GM10847 (cell line): ENCODE measurements around the gene AGBL5.

Source experiments
- POLR2A ChIP-seq: IDR thresholded peaks from 2 replicates; pipeline ENCODE4 v1.6.1; 2011; ENCODE audit not compliant: insufficient read length; ENCODE audit errors: extremely low read depth

AGBL5 gene

GRCh38 chr2:27019459-27019858 lies 32.0 kb upstream of the AGBL5 start:
- no peak for TF ChIP-seq POLR2A

GRCh38 chr2:27019931-27020855 lies 31.3 kb upstream of the AGBL5 start:
- no peak for TF ChIP-seq POLR2A

- TF ChIP-seq POLR2A: no peak
Measured at GRCh38 chr2:27021253-27022049, 30.0 kb upstream of the AGBL5 start.

GRCh38 chr2:27023740-27024139 lies 27.7 kb upstream of the AGBL5 start:
- TF ChIP-seq POLR2A: no peak

- TF ChIP-seq POLR2A: no peak
Measured at GRCh38 chr2:27024188-27024587, 27.3 kb upstream of the AGBL5 start.

- no peak for TF ChIP-seq POLR2A
Measured at GRCh38 chr2:27024812-27025211, 26.7 kb upstream of the AGBL5 start.

- no peak for TF ChIP-seq POLR2A
Measured at GRCh38 chr2:27025281-27025800, 26.1 kb upstream of the AGBL5 start.

GRCh38 chr2:27025861-27026851 lies 25.3 kb upstream of the AGBL5 start:
- TF ChIP-seq POLR2A: no peak

GRCh38 chr2:27027211-27027651 lies 24.2 kb upstream of the AGBL5 start:
- TF ChIP-seq POLR2A: no peak

GRCh38 chr2:27029051-27029450 lies 22.4 kb upstream of the AGBL5 start:
- TF ChIP-seq POLR2A: no peak

- TF ChIP-seq POLR2A: peak; percentile 78
Measured at GRCh38 chr2:27032495-27033252, 18.8 kb upstream of the AGBL5 start, which contains the start of gene TMEM214. Gene TMEM214 (plus strand): TSS chr2:27032965. CDS start chr2:27033016, 51 bp downstream.

- TF ChIP-seq POLR2A: no peak
Measured at GRCh38 chr2:27033253-27033852, 18.1 kb upstream of the AGBL5 start.

GRCh38 chr2:27038012-27038411 lies 13.5 kb upstream of the AGBL5 start:
- no peak for TF ChIP-seq POLR2A
